Measurements from ENCODE around the gene INF2.
"Not testable (repeated sequence)": the region's sequence is repeated elsewhere in the genome, so short reads cannot be mapped to it uniquely, and the experiment has no call there.

The INF2 gene

GRCh38 chr14:104666981-104667380 is 22.4 kb upstream of the INF2 start:
- Histone ChIP-seq H3K36me3 (ENCODE audit: control insufficient read depth in 1 of 2, insufficient read depth in 2 of 2, low read length in 2 of 2) (no peaks in the 10 kb centered on the region), H3K27me3 (ENCODE audit: low read depth, low read length) (no peaks in the 10 kb centered on the region), H3K27ac (ENCODE audit: low read length) (no peak overlapping the region), H3K4me1 (ENCODE audit: control insufficient read depth in 1 of 2, insufficient read depth in 2 of 2, low read length in 2 of 2) (peaks cover 5 to 6% of the 10 kb centered on the region in 2 donors), H3K9me3 (ENCODE audit: control insufficient read depth in 1 of 2, low read length in 2 of 2) (no peaks in the 10 kb centered on the region), H3K4me3 (ENCODE audit: low read depth in 1 of 2, low read length in 2 of 2) (no peak overlapping the region)

GRCh38 chr14:104669697-104670096 is 19.7 kb upstream of the INF2 start:
- no peaks in the 10 kb centered on the region for H3K27me3 ChIP-seq (ENCODE audit: low read depth, low read length)
- H3K4me1 ChIP-seq (ENCODE audit: control insufficient read depth in 1 of 2, insufficient read depth in 2 of 2, low read length in 2 of 2) = peaks cover 5 to 6% of the 10 kb centered on the region in 2 donors
- no peak overlapping the region for H3K27ac ChIP-seq (ENCODE audit: low read length)
- no peak overlapping the region for H3K4me3 ChIP-seq (ENCODE audit: low read depth in 1 of 2, low read length in 2 of 2)
- H3K9me3 ChIP-seq (ENCODE audit: control insufficient read depth in 1 of 2, low read length in 2 of 2) = no peaks in the 10 kb centered on the region
- H3K36me3 ChIP-seq (ENCODE audit: control insufficient read depth in 1 of 2, insufficient read depth in 2 of 2, low read length in 2 of 2) = no peaks in the 10 kb centered on the region

- not testable (repeated sequence) for H3K9me3 ChIP-seq (ENCODE audit: control insufficient read depth in 1 of 2, low read length in 2 of 2); H3K36me3 ChIP-seq (ENCODE audit: control insufficient read depth in 1 of 2, insufficient read depth in 2 of 2, low read length in 2 of 2); H3K4me3 ChIP-seq (ENCODE audit: low read depth in 1 of 2, low read length in 2 of 2); H3K27me3 ChIP-seq (ENCODE audit: low read depth, low read length); H3K4me1 ChIP-seq (ENCODE audit: control insufficient read depth in 1 of 2, insufficient read depth in 2 of 2, low read length in 2 of 2); H3K27ac ChIP-seq (ENCODE audit: low read length)
These were observed 18.0 kb upstream of the INF2 start for GRCh38 chr14:104671330-104671977.

GRCh38 chr14:104672119-104672518 is 17.3 kb upstream of the INF2 start:
- not testable (repeated sequence) for H3K4me3 ChIP-seq (ENCODE audit: low read depth in 1 of 2, low read length in 2 of 2); H3K4me1 ChIP-seq (ENCODE audit: control insufficient read depth in 1 of 2, insufficient read depth in 2 of 2, low read length in 2 of 2); H3K27ac ChIP-seq (ENCODE audit: low read length); H3K36me3 ChIP-seq (ENCODE audit: control insufficient read depth in 1 of 2, insufficient read depth in 2 of 2, low read length in 2 of 2); H3K27me3 ChIP-seq (ENCODE audit: low read depth, low read length); H3K9me3 ChIP-seq (ENCODE audit: control insufficient read depth in 1 of 2, low read length in 2 of 2)

- Histone ChIP-seq H3K27me3 (ENCODE audit: low read depth, low read length) (no peaks in the 10 kb centered on the region), H3K4me1 (ENCODE audit: control insufficient read depth in 1 of 2, insufficient read depth in 2 of 2, low read length in 2 of 2) (peaks cover 5 to 6% of the 10 kb centered on the region in 2 donors), H3K27ac (ENCODE audit: low read length) (no peak overlapping the region), H3K4me3 (ENCODE audit: low read depth in 1 of 2, low read length in 2 of 2) (no peak overlapping the region), H3K36me3 (ENCODE audit: control insufficient read depth in 1 of 2, insufficient read depth in 2 of 2, low read length in 2 of 2) (no peaks in the 10 kb centered on the region), H3K9me3 (ENCODE audit: control insufficient read depth in 1 of 2, low read length in 2 of 2) (no peaks in the 10 kb centered on the region)
These were observed 15.9 kb upstream of the INF2 start for GRCh38 chr14:104673481-104673880.

GRCh38 chr14:104675447-104675846 is 14.0 kb upstream of the INF2 start:
- H3K27ac ChIP-seq (ENCODE audit: low read length) = no peak overlapping the region
- no peak overlapping the region for H3K4me3 ChIP-seq (ENCODE audit: low read depth in 1 of 2, low read length in 2 of 2)
- H3K4me1 ChIP-seq (ENCODE audit: control insufficient read depth in 1 of 2, insufficient read depth in 2 of 2, low read length in 2 of 2) = peaks cover 8 to 25% of the 10 kb centered on the region in 2 donors
- H3K27me3 ChIP-seq (ENCODE audit: low read depth, low read length) = no peaks in the 10 kb centered on the region
- H3K36me3 ChIP-seq (ENCODE audit: control insufficient read depth in 1 of 2, insufficient read depth in 2 of 2, low read length in 2 of 2) = no peaks in the 10 kb centered on the region
- no peaks in the 10 kb centered on the region for H3K9me3 ChIP-seq (ENCODE audit: control insufficient read depth in 1 of 2, low read length in 2 of 2)

- Histone ChIP-seq H3K27me3 (ENCODE audit: low read depth, low read length) (no peaks in the 10 kb centered on the region), H3K9me3 (ENCODE audit: control insufficient read depth in 1 of 2, low read length in 2 of 2) (no peaks in the 10 kb centered on the region), H3K4me3 (ENCODE audit: low read depth in 1 of 2, low read length in 2 of 2) (no peak overlapping the region), H3K36me3 (ENCODE audit: control insufficient read depth in 1 of 2, insufficient read depth in 2 of 2, low read length in 2 of 2) (no peaks in the 10 kb centered on the region), H3K4me1 (ENCODE audit: control insufficient read depth in 1 of 2, insufficient read depth in 2 of 2, low read length in 2 of 2) (peaks cover 12 to 32% of the 10 kb centered on the region in 2 donors), H3K27ac (ENCODE audit: low read length) (no peak overlapping the region)
These were observed 13.2 kb upstream of the INF2 start for GRCh38 chr14:104676130-104676693.

GRCh38 chr14:104676694-104677511 is 12.5 kb upstream of the INF2 start:
- H3K4me1 ChIP-seq (ENCODE audit: control insufficient read depth in 1 of 2, insufficient read depth in 2 of 2, low read length in 2 of 2) = peaks cover 19 to 39% of the 10 kb centered on the region in 2 donors
- no peaks in the 10 kb centered on the region for H3K36me3 ChIP-seq (ENCODE audit: control insufficient read depth in 1 of 2, insufficient read depth in 2 of 2, low read length in 2 of 2)
- H3K9me3 ChIP-seq (ENCODE audit: control insufficient read depth in 1 of 2, low read length in 2 of 2) = no peaks in the 10 kb centered on the region
- H3K27ac ChIP-seq (ENCODE audit: low read length) = no peak overlapping the region
- no peaks in the 10 kb centered on the region for H3K27me3 ChIP-seq (ENCODE audit: low read depth, low read length)
- H3K4me3 ChIP-seq (ENCODE audit: low read depth in 1 of 2, low read length in 2 of 2) = peak overlapping the region; percentile 50 to 64

GRCh38 chr14:104677512-104678332 is 11.7 kb upstream of the INF2 start:
- Histone ChIP-seq H3K4me3 (ENCODE audit: low read depth in 1 of 2, low read length in 2 of 2) (peak overlapping the region; percentile 50 to 64), H3K27me3 (ENCODE audit: low read depth, low read length) (no peaks in the 10 kb centered on the region), H3K4me1 (ENCODE audit: control insufficient read depth in 1 of 2, insufficient read depth in 2 of 2, low read length in 2 of 2) (peaks cover 25 to 48% of the 10 kb centered on the region in 2 donors), H3K27ac (ENCODE audit: low read length) (peak overlapping the region; percentile 69), H3K36me3 (ENCODE audit: control insufficient read depth in 1 of 2, insufficient read depth in 2 of 2, low read length in 2 of 2) (no peaks in the 10 kb centered on the region), H3K9me3 (ENCODE audit: control insufficient read depth in 1 of 2, low read length in 2 of 2) (no peaks in the 10 kb centered on the region)

- Histone ChIP-seq H3K9me3 (ENCODE audit: control insufficient read depth in 1 of 2, low read length in 2 of 2) (no peaks in the 10 kb centered on the region), H3K27me3 (ENCODE audit: low read depth, low read length) (no peaks in the 10 kb centered on the region), H3K4me1 (ENCODE audit: control insufficient read depth in 1 of 2, insufficient read depth in 2 of 2, low read length in 2 of 2) (peaks cover 27 to 48% of the 10 kb centered on the region in 2 donors), H3K4me3 (ENCODE audit: low read depth in 1 of 2, low read length in 2 of 2) (peak overlapping the region; percentile 50 to 64), H3K36me3 (ENCODE audit: control insufficient read depth in 1 of 2, insufficient read depth in 2 of 2, low read length in 2 of 2) (no peaks in the 10 kb centered on the region), H3K27ac (ENCODE audit: low read length) (peak overlapping the region; percentile 69)
These were observed 11.1 kb upstream of the INF2 start for GRCh38 chr14:104678346-104678745.
